ENCODE results near the gene PRELID3B.
"Not testable (repeated sequence)": the region's sequence is repeated elsewhere in the genome, so short reads cannot be mapped to it uniquely, and the experiment has no call there.

The PRELID3B gene

GRCh38 chr20:59048681-59049030 is 6.1 kb upstream of the PRELID3B start:
- no peak for DNase-seq (ENCODE audit: low spot score)

DNA sequence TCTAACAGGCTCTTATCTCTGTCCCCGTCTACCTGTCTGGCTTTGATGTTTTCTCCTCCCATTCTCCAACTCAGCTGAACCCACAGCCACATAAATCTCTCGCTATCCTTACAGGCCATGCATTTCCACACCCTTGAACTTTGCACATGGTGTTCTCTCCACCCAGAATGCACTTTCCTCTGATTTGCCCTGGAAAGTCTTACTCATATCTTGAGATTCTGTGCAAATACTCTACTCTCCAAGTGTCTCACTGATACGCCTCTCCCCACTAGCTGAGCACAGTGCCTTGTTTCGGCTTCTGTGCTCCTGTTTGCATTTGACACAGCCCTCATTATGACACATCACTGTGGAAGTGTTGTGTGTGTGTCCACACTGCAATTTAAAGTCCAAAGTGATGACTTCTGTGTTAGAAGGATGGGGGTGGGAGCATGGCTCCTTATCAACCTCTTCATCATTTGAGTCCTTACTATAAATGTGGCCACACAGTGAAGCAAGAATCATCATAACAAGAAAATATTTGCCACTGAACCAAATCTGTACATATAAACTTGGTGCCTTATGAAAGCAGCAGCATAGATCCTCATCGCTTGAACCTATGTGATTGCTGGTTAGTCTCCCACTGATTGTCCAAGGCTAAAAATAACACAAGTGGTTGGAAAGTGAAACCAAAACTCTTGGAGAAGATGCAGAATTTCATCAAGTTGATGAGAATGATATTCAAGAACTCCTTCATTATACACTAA is 5.5 kb upstream of the PRELID3B start:
- DNase-seq (ENCODE audit: low spot score) = no peak

DNA sequence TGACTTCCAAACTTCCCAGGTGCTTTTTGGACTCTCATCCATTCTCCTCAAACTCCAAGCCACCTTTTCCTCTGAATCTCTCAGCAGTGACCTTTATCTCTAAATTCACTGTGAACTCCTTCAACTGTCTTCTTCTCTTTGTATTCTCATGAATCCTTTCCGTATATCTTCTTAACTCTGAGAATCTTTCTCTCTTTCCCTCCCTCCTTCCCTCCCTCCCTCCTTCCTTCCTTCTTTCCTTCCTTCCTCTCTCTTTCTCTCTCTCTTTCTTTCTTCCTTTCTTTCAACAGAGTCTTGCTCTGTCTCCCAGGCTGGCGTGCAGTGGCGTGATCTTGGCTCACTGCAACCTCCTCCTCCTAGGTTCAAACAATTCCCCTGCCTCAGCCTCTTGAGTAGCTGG is 4.3 kb upstream of the PRELID3B start:
- no peak for DNase-seq (ENCODE audit: low spot score)

GRCh38 chr20:59044796-59045195 is 2.2 kb upstream of the PRELID3B start:
- DNase-seq (ENCODE audit: low spot score) = no peak

GRCh38 chr20:59044295-59044694 is 1.7 kb upstream of the PRELID3B start:
- no peak for DNase-seq (ENCODE audit: low spot score)

DNA sequence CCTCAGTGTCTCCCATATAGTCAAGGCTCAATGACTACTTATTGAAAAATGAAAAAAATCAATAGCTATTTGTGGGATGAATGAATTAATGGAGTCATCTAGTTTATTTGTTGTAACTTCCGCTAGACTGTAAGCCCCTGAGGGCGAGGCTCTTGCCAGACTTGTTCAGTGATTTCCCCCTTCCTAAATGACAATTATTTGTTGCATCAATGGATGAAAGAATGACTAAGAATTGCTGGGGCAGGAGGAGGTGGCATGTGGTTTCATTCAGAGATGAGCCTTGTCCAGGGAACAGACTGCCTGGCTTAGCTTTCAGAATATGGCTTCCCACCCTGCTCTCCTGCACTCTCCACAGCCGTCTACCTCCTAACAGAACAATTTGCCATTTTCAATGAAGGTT is 1.1 kb upstream of the PRELID3B start:
- DNase-seq (ENCODE audit: low spot score) = no peak

- peak; percentile 94 for DNase-seq (ENCODE audit: low spot score)
These were observed 428 bp upstream of the PRELID3B start for GRCh38 chr20:59042796-59043631.

DNA sequence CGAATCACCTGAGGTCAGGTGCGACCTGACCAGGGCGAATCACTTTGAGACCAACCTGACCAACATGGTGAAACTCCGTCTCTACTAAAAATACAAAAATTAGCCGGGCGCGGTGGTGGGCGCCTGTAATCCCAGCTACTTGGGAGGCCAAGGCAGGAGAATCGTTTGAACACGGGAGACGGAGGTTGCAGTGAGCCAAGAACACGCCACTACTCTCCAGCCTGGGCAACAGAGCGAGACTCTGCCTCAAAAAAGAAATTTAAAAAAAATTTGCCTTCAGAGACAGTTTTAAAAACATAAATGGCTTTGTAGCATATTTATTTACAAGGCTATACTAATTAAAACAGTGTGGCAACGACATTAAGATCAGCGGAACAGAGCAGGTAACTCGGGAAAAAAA is 1.1 kb downstream of the PRELID3B start:
- not testable (repeated sequence) for DNase-seq (ENCODE audit: low spot score)

DNA sequence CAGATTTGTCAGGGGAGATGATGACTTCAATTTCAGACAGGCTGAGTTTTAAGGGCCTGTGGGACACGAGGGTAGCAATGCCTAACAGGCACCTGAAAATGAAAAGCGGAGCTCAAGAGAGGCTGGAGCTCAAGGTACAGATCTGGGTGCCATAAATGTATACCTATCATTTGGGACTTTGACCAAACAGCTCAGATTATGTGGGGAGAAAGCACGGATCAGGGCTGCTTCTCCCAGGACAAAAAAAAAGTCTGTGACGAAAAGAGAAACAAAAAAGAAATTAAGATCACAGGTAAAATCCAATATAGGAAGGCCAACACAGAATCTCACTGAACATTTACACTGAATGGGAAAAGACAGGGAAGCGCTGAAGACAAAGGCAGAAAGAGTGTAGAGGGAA is 1.9 kb downstream of the PRELID3B start:
- DNase-seq (ENCODE audit: low spot score) = no peak

DNA sequence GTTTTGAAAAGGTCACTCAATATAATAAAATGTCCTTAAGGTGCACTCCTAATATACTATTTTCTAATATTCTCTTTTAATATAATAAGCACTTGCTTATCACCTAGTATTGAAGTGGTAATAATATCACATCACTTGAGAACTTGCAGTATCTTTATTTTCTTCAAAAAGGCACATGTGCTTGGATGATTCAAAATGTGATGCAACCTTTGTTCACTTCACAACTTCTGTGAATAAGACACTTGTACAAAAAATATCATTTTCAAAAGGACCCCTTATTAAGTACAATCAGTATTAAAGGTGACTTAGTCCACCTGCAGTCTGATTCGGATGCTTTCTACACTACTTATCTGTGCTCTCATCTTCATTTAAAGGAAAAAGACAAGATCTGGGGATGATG is 3.4 kb downstream of the PRELID3B start:
- DNase-seq (ENCODE audit: low spot score) = no peak

DNA sequence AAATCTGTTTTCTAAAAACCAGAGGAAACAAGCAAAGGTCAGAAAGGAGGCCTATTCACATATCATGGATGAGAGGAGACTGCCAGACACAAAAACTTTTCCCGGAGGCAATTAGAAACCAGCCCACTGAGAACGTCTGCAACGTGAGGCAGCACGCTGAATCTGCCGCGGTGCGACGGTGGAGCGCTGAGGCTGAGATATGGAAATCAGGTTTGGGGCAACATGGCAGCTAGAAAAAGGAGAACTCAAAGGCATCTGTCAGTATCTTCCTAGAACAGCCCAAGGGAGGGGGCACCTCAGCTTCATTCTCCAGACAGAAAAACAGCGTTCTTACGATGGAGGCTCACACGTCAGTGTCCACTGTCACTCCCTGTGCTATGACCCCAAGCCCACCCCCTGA is 5.2 kb downstream of the PRELID3B start:
- DNase-seq (ENCODE audit: low spot score) = no peak

- DNase-seq (ENCODE audit: low spot score) = no peak
These were observed 7.2 kb downstream of the PRELID3B start for GRCh38 chr20:59035381-59035780.

- no peak for DNase-seq (ENCODE audit: low spot score)
These were observed 8.9 kb downstream of the PRELID3B start for GRCh38 chr20:59033616-59034165.

DNA sequence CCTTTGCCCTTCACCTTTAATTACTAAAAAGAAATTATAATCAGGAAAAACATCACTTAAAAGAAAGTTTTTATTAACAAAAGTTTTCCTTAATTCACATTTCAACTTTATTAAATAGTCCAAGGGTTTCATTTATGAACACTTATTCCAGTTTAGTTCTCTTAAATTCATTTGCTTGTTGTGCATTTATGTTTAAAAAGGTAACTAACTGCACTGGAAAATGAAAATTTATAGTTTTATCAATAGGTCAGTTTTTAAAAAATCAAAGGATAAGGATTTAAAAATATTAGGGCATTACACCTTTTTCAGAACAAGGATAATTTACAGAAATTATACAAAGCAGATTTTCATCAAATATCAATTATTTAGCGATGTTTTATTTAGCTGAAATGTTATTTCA is 9.5 kb downstream of the PRELID3B start:
- DNase-seq (ENCODE audit: low spot score) = no peak

GRCh38 chr20:59032713-59033059 is 9.9 kb downstream of the PRELID3B start:
- no peak for DNase-seq (ENCODE audit: low spot score)

GRCh38 chr20:59032023-59032712 is 10.4 kb downstream of the PRELID3B start, which contains the start of gene ATP5F1E:
TSS of gene ATP5F1E (minus strand) at chr20:59032335. CDS start at chr20:59032251, 84 bp downstream.
- DNase-seq (ENCODE audit: low spot score) = peak; percentile 97

GRCh38 chr20:59031564-59032022 is 11.0 kb downstream of the PRELID3B start:
- DNase-seq (ENCODE audit: low spot score) = no peak

- DNase-seq (ENCODE audit: low spot score) = no peak
These were observed 11.5 kb downstream of the PRELID3B start for GRCh38 chr20:59030911-59031563.

DNA sequence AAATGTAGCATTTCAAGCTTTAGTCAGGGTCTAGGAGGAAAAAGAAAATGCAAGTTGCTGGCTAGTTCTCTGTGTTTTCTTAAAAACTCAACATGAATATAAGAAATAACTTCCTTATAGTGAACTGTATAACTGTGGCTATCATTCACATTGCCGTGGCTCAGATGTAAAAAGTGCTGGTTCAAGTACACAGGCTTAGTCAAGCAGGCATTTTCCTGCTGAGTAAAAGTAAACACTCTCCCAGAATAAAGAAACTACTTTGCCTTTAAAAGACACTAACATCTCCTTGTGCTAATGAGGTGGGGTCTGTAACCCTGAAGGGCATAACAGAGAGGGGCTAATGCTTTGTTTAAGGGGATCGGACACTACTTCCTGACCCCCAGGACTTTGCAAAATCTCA is 13.8 kb downstream of the PRELID3B start:
- DNase-seq (ENCODE audit: low spot score) = no peak

DNA sequence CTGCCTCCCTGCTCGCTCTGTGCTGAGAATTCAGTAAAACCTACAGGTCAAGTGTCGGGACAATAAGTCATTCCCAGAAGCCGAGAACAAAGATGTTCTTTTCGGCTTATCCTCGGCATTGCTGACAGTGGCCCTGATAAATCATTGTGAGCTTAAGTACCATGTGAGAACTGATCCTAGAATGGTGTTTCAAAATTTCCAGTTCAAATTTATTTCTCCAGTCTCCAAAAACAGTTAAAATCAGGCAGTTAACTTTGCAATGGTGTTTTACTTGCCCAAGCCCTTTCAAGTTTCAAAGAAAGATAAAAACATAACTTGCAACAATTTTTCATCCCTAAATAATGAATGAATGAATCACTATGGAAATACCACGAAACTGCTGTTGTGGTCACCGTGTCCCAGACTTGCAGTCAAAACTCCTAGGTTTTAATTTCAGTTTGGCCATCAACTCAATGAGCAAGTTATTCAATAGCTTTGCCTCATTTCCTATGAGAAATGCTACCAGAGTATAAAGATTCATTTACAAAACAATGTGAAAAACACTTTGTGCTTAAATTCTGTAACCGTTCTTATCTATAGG is 14.8 kb downstream of the PRELID3B start:
- DNase-seq (ENCODE audit: low spot score) = no peak

DNA sequence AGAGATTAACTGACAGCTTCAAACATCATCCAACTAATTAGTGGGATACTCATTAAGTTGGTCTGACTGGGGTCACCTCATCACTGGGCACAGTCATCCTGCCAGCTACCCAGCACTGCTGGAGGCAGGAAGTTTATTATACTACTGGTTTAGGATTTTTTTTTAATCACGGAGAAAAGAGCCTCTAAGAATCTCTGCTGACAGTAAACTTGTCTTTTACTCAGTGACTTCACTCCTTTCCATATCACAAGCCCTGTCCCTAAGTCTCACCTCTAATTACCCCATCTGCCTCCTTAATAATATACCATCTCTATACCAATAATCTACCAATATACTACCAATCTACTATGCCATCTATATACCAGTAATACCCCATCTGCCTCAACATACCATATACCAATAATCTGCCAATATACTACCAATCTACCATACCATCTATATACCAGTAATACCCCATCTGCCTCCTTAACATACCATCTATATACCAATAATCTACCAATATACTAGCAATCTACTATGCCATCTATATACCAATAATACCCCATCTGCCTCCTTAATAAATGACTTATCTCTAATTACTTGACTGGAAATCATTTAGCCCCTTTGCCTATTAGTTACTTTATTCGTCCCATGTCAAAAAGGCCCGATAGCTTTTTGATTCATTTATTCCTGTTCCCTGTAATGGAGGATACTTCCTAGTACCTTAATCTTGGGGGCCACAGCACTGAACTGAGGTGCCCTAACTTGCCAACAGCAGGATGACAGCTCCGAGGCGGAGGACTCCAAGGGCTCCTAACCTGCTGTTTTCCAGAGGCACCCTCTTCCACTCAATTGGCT is 15.5 kb downstream of the PRELID3B start:
- DNase-seq (ENCODE audit: low spot score) = no peak

Measured in ecto neural progenitor cell (in vitro differentiated cells).